Hematopoietic multipotent progenitor cell treated with erythropoietin and hydrocortisone succinate and interleukin-3 and kit ligand, for 15 days (in vitro differentiated cells): ENCODE results near the gene RPL23.
A peak's percentile ranks its signal among the peaks of the same experiment; 100 is the strongest.

Source experiments
- DNase-seq: peaks from one replicate; pipeline ENCODE4 v3.0.0-alpha.2; 2015; ENCODE audit warnings: low spot score

The RPL23 gene

GRCh38 chr17:38798614-38799500 lies 54.7 kb downstream of the RPL23 start:
- DNase-seq, result peak; percentile 40
